ENCODE measurements around the gene SMIM15. TPM values are rescaled to one million over a fixed set of nuclear protein-coding genes. Genes with fewer than 3 reads are reported as not detected.

Gene SMIM15
- 52.7 and 54.6 TPM in 2 replicates for total RNA-seq

GRCh38 chr5:61162010-61162831 lies at the start of gene SMIM15:
Gene SMIM15, minus strand, starts transcription at chr5:61162468. Its CDS starts 2,297 bp downstream, at chr5:61160171.

Other genes starting within 250 kb of the SMIM15 start
- 18.4 and 20.9 TPM in 2 replicates for gene ERCC8, start 217.4 kb downstream of the SMIM15 start, total RNA-seq
- 56.9 and 71.8 TPM in 2 replicates for gene NDUFAF2, start 217.3 kb downstream of the SMIM15 start, total RNA-seq
- gene ZSWIM6, start 169.8 kb upstream of the SMIM15 start, total RNA-seq, result 3.6 and 5.4 TPM in 2 replicates

Data from hair follicular keratinocyte (primary cell).